ENCODE data around the gene COL19A1.

Gene COL19A1

DNA sequence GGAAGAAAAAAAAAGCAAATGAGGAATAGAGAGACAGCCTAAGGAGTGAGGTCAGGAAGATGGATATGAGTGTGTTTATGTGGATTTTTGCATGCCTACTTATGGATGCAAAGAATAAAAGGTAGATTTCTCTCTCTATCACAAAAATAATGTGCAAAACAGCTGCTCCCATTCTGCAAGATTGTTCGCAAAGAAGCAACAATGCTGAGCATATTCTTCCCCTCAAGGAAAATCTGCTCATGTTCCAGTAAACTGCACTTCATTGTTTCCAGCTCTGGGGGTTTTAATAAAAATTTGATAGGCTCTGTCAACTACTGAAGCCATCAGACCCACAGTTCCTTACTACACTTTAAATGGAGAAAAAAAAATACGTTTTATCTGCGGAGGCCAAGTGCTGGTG is 259.2 kb downstream of the COL19A1 start:
- no peak for DNase-seq (ENCODE audit: low read depth)

DNA sequence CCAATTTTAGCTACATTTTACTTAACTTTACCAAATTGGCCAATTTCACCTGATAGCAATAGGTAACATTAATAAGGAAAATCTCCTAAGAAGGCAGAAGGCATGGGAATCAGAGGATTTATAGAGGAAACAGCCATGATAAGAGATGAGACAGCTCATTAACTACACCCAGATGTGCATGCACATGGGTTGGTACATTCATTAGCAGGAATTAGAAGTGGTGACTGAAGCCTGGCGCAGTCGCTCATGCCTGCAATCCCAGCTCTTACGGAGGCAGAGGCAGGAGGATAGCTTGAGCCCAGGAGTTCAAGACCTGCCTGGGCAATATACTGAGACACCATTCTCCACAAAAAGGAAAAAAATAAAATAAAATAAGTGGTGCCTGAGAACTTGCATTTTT is 263.0 kb downstream of the COL19A1 start:
- no peak for DNase-seq (ENCODE audit: low read depth)

DNA sequence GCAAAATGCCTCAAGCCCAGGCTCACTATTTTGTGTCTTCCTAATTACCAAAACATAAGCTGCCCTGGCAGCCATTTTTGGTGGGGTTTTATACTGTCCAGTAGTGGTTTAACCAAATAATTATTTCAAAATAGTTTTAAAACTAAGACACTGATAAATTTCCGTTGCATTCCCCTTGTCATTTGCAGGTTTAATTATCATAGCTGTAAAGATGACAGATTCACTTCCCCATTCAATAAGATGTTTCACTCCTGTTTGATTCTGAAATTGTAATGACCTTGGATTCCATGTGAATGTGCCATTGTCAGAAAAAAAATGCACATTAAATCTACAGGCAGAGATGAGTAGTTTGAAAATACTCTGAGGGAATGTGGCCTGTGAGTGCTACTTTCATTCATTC is 264.5 kb downstream of the COL19A1 start:
- no peak for DNase-seq (ENCODE audit: low read depth)

DNA sequence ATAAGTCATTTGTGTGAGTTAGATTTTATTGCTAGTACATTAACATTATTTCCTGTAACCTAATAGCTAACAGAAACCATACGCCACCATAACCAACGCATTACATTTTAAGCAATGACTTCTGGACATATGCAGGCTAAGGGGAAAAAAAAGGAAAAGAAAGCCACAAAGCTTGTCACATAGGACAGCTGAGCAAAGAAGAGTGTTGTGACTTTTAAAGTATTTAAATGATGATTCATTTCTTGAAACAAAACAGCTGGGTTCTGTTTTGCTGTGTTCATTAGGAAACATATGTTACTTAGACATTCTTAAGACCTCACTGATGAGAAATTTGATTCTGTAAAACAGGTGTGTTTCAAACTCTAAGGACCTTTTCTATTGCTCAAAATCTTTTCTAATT is 265.2 kb downstream of the COL19A1 start:
- no peak for DNase-seq (ENCODE audit: low read depth)

DNA sequence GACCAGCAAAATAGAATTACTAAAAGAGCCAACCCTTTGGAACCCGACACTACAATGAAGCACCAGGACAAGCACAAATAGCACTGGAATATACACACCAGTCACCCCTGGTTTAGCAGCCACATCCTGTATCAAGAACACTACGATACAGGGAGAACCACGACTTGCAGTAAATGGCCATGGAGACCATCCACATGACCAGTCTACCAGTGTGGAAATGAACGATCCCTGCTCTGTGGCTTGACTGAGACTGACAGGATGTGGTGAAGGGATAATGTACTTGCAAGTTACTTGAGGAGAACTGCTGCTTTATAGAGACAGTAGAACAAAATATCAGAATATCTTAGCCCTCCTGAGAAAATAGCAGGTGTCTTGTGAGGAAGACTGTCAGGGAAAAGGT is 266.9 kb downstream of the COL19A1 start:
- DNase-seq (ENCODE audit: low read depth): no peak

DNA sequence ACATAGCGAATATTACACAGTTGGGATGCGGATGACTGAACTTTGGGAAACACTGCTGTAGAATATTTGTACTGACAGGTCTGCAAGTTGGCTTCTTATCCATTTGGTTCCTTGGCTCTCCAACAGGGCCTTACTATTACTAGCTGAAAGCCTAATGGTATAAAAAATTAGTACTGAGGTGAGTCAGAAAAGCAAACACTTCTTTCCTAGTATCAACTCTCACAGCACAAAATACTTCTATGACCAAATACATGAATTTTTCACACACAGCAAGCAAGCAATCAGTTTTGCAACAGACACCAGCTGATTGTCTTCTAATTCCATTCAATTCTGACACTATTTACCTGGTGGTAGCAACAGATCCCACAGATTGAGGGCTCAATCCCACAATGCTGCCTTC is 268.2 kb downstream of the COL19A1 start:
- no peak for DNase-seq (ENCODE audit: low read depth)

DNA sequence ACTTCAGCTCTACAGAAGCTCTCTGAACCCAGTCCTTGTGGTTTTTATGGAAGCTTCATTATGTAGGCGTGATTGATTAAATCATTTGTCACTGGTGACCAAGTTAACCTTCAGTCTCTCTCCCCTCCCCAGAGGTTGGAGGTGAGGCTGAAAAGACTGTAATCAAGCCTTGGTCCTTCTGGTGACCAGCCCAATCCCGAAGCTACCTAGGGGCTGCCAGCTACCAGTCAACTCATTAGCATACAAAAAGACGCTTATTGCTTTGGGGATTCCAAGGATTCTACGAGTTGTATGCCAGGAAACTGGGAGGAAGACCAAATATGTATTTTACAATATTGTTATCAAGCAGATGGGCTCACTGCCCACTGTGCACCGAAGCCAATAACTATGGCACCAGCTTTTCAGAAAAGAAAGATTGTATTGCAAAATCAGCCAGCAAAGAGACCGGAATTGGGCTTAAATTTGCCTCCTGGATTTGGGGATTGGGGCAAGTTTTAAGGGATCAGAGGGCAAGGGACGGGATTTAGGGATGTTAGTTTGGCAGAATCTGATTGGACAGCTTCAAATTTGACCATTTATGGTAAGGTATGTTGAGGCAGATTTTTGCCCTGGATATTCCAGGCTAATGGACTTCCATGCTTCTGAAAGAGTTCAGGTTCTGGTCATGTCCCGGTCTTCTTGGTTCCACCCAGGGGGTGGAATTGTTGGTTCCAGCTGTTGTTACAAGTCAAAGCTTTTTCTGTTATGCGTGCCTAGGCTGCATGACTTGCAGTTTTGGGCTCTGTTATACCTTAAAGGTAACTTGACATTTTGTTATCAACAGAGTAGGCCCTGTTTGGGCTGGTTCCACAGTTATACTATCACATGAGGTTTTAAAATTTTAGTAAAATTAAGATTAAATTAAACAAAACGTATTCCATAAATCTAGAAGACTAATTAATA is 269.1 kb downstream of the COL19A1 start:
- DNase-seq (ENCODE audit: low read depth): no peak

DNA sequence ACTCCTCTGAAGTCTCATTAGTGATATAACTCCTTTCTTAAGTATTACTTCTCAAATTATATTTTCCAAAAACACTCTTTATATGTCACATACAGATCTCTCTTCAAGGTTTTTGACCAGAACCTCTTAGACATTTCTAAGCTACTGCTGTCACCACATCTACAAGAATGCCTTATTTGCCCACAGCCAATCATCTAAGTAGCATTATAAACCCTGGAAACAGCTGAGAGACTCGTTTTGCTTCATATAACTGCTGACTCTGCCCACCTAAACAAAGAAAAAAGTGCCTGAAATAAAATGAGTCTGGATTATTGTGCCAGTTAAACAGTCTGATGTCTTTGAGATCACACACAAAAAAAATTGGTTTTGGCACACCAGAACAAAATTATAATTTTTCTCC is 270.6 kb downstream of the COL19A1 start:
- DNase-seq (ENCODE audit: low read depth): no peak

DNA sequence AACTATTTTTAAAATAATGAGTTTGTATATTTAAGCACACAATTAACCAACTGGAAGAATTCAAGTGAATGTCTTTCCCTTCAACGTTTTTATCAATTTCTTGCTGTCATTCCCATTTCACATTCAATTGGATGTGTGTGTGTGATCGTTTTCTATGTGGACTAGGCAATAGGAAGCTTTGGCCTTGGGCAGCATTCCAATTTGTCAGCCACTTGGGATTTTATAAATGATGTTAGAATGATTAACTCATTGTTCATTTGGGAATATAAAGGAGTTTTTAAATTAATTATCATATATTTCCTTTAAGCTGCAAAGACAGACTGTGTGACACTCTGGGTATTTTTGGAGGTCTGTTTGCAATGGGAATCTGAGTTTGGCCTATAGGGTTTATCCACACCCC is 274.1 kb downstream of the COL19A1 start:
- DNase-seq (ENCODE audit: low read depth): no peak

DNA sequence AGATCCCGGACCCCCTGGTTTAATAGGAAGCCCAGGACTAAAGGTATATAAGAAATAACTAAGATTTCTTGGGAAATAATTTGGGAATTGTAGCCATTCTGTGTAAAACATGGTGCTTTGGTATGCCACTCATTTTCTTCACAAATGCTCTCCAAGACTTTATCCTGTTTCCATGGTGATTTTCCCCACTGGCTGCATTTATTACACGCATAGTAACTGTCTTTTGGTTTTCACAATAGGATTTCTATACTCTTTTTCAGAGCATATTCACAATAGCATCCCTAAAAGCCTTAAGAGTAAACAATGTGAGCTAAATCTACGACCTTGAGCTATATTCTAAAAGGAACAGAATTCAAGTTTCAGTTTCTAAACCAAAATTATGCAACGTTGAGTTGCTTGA is 275.7 kb downstream of the COL19A1 start:
- no peak for DNase-seq (ENCODE audit: low read depth)

DNA sequence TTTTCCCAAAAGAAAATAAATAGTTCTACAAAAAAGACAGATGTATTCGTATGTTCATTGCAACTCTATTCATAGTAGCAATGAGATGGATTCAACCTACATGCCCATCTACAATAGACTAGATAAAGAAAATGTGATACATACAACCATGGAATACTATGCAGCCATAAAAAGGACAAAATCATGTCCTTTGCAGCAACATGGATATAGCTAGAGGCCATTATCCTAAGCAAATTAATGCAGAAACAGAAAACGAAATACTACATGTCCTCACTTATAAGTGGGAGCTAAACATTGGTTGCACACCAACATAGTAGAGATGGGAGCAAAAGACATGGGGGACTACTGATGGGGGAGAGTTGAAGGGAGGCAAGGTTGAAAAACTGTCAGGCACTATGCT is 278.8 kb downstream of the COL19A1 start:
- DNase-seq (ENCODE audit: low read depth): no peak

DNA sequence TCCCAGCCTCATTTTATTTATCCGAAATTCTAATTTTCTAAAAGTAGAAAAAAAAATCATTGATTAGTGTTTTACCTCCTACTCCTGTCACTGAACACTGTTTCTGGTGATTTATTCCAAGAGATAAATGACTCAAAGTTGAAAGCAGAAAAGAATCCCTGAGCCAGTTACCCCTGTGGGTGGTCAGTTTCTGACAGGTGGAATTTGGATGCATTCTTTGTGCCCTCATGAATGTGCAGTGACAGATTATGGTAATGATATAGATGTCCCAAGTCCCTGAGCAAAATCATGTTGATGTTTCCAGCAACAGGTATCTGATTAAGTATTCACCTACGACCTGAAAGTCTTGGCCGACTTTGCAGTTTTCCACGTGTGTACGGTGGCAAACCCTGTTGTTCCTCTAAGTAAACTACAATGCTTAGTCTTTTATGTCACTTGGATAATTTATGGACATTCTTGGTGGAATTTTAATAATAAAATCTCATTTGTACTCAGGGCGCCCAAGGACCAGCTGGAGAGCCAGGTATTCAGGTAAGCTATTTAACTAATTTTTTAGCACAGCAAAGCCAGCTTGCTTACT is 282.9 kb downstream of the COL19A1 start:
- DNase-seq (ENCODE audit: low read depth): no peak

DNA sequence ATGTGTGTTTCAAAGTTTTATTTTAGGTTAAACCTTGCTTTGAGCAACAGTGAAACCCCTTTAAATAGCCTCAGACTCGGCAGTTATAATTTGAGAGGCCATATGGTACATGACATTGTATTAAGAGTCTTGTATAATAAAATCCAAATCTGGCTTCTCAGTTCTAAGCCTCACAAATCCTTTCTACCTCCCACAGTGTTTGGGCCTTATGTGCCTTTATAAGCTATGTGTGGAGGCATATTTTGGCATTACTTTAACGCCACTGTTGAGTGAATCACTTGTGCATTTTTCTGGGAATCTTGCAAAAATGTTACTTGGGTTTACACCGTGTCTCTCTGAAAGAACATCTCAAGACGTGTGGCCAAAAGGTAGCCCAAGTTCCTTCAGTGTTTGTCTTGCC is 284.2 kb downstream of the COL19A1 start:
- no peak for DNase-seq (ENCODE audit: low read depth)

DNA sequence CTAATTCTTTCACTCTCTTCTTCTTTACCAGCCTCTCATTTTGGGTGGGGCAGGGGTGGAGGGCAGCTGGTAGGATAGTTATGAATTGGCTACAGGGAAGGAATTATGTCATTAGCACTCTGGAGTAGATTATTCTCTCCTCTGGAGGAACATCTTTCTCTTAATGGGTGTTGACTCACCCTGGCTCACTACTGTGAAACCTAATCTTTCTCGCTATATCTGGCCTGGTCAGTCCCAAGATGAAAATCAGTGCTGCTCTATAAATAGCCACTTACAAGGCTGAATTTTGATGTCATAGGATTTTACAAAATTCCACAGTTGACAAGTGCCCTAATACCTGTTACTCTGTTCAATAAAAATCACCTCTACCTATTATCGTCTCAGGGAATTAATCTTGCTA is 285.3 kb downstream of the COL19A1 start:
- no peak for DNase-seq (ENCODE audit: low read depth)

DNA sequence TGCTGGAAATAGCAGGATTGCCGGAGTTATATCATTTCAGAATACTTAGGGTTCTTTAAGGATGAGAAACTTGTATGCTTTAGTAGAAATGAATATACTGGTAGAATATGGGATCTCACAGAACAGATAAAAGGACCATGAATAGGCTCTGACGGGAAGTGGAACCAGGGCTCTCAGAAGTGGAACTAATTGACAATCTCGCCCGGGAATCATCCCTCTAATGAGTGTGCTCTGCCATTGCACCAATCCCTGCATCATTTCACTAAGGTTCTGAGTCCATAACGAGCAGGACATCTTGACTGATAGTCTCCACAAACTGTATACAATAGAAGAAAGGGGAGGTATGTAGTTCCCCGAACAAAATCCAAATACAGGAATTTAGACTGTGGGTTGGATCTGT is 286.4 kb downstream of the COL19A1 start:
- no peak for DNase-seq (ENCODE audit: low read depth)

DNA sequence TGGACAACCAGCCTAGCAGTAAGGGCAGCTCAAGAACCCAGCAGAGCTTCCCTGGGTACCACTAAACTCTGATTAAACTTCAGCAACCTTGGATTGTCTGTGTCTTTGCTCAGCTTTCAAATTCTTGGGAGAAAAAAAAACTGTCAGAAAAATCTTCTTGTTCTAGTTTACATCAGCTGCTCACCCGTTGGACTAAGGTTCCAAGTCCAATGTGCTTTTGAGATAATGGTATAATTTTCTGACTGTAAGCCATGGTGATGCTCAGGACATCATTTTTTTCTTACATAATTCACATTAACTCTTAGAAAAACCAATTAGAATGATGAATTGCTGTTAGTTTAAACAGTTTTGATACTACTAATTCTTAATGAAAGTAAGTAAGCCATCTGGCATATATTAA is 290.7 kb downstream of the COL19A1 start:
- no peak for DNase-seq (ENCODE audit: low read depth)

DNA sequence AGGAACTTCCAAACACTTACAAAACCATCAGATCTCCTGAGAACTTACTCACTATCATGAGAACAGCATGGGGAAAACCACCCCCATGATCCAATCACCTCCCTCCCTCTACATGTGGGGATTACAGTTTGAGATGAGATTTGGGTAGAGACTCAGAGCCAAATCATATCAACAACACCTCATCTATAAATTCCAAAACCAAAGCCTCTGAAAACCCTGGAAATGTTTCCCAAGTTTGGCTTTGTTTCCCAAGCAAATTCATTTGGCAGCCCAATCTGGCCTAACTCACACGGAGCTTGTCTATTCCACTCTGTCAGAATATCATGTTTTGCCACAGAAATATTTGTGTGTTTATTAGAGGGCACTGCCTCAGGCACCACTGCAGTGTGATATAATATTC is 293.9 kb downstream of the COL19A1 start:
- DNase-seq (ENCODE audit: low read depth): no peak

DNA sequence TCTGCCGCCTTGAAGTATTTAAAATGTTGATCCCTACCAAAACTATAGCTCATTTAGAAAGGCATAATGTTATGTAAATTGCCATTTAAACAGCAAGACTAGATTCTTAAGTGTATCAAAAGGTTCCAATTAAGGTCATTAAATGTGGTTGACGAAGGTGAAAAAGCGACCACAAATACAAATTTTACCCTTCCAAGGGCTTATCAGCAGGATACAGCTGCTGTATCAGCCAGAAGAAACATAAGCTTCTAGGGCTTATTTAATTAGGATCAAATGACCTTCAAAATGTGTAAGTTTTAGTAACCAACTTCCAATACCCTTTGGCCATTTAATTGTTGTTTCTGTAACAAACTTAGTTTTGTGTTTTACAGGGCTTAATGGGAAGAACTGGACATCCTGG is 296.6 kb downstream of the COL19A1 start:
- DNase-seq (ENCODE audit: low read depth): no peak

DNA sequence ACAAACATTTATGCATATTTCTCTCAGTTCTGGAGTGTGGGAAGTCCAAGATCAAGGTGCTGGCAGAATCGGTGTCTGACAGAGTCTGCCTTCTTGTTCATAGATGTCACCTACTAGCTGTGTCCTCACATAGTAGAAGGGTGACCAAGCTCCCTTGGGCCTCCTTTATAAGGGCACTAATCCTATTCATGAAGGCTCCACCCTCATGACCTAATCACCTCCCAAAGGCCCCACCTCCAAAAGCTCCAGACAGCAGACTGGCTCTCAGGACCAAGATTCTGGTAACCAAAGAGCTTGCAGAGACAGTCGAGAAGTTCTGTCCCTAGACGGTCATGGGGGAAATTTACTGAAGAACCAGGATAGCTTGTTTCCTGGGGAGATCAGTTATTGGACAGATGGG is 297.4 kb downstream of the COL19A1 start:
- no peak for DNase-seq (ENCODE audit: low read depth)

DNA sequence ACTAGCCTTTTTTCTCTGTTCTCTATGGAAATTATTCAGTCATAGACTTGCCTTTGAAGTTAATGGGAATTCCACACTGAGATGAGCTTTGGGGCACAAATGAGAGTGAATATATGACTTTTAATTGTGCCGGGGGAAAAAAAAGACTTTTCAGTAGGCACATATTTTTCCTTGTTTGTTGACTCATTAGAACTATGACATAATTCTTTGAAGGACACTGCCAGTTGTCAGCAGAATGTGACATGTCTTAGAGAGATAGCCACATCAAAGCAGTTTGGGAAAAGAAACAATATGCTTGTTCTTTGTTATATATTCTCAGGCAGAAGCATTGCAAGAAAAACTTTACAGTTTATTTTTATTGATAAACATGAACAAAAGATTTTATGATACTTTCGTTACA is 298.2 kb downstream of the COL19A1 start:
- DNase-seq (ENCODE audit: low read depth): no peak

DNA sequence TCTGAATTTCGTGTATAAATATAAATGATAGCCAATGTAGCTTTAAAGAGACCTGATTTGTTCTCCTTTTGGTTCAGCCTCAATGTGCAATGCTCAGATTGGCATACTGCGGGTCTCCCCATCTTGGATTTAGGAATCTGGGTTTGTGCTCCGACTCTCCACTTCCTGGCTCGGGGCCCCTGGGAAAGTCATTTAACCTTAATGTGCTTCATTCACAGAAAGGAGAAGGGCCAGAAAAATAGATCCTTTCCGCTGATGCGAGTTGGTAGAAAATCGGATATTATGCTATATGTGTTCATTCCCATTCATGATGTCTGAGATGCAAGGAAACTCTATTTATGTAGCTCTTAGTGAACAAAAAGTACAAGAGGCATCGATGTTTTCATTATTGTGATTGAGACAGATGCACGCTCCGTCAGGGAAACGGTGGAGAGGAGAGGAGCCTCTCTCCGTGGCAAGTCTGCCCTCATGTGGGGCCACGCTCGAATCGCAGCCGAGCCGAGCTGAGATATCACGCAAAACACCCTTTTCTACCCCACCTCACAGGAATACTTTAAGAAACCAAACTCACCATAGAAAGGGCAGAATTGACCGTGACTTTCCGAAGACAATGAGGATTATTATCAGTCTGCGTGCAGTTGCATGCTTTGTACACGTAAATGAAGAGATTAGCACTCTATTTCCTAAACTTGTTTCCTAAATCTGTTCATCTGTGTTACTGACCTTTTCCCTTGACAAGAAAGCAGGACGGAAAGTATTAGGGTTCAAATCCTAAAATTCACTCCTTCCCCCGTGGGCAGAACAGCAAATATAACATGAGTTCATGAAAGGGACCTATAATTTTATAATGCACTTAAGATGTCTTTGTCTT is 300.0 kb downstream of the COL19A1 start:
- DNase-seq (ENCODE audit: low read depth): no peak

DNA sequence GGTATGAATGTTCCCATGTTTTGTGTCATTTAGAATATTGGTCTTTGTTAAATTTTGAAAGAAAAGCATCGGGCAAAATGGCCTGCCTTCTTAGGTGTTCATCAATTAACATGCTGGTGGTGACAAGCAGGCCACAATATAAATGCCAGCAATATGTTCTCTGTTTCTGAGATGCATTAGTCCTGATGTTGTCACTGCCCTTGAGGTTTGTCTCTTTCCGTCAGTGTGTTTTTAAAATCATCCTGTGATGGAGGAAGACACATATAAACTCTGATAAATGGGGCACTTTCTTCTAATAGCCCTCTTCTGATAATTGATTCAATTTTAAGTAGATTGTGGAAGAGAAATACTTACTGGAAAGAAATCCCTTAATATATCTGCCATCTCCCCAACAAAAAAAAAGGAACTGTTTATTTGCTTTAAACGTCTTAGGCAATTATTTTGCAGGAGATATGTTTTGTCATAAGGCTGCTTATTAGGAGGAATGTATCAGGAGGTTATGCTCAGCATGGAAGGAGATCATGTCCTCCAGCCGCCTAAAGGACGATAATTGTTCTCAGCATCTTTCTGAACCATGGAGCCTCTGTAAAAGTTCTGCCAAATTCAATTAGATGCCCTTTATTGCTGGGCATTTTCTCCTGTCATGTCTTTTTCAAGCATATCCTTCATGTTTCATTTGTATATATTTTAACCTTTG is 302.5 kb downstream of the COL19A1 start:
- no peak for DNase-seq (ENCODE audit: low read depth)
